ENCODE results near the gene HYCC1.

DNA sequence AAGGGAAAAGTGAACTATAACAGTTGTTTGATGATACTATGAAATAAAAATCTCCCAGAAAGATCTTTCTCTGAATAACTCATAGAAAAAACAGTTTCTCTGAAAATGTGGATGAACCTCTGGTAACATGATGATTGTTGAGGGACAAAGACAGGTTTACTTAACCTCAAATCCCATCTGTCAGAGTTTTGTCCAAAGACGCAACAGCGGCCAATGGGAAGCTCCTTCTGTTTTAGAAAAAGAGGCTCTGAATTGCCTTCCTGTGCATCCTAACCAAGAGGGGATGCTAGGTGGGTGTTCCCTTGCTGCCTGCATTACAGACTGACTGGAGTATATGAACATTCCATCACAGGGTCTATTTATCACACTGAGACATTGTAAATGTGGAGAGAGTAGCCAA is 8.9 kb upstream of the HYCC1 start:
- TF ChIP-seq RFX5 (IDR thresholded peaks at IDR 0.05; ENCODE audit: low read depth, low read length) (no peak), ARNT (IDR thresholded peaks at IDR 0.05) (no peak), ELF4 (CRISPR knock-in tag; IDR thresholded peaks at IDR 0.05) (no peak), ZNF780A (CRISPR knock-in tag; IDR thresholded peaks at IDR 0.05) (no peak), BACH1 (tag; IDR thresholded peaks at IDR 0.05) (no peak), EZH2 (IDR thresholded peaks at IDR 0.05; ENCODE audit: borderline replicate concordance, low read depth, low read length) (no peak), ESRRA (IDR thresholded peaks at IDR 0.05; ENCODE audit: borderline replicate concordance, low read depth) (no peak), RCOR1 (IDR thresholded peaks at IDR 0.05; ENCODE audit: borderline replicate concordance in 1 of 2, low read depth in 2 of 2, low read length in 2 of 2) (no peak)
- TF ChIP-seq, protein P1, sequence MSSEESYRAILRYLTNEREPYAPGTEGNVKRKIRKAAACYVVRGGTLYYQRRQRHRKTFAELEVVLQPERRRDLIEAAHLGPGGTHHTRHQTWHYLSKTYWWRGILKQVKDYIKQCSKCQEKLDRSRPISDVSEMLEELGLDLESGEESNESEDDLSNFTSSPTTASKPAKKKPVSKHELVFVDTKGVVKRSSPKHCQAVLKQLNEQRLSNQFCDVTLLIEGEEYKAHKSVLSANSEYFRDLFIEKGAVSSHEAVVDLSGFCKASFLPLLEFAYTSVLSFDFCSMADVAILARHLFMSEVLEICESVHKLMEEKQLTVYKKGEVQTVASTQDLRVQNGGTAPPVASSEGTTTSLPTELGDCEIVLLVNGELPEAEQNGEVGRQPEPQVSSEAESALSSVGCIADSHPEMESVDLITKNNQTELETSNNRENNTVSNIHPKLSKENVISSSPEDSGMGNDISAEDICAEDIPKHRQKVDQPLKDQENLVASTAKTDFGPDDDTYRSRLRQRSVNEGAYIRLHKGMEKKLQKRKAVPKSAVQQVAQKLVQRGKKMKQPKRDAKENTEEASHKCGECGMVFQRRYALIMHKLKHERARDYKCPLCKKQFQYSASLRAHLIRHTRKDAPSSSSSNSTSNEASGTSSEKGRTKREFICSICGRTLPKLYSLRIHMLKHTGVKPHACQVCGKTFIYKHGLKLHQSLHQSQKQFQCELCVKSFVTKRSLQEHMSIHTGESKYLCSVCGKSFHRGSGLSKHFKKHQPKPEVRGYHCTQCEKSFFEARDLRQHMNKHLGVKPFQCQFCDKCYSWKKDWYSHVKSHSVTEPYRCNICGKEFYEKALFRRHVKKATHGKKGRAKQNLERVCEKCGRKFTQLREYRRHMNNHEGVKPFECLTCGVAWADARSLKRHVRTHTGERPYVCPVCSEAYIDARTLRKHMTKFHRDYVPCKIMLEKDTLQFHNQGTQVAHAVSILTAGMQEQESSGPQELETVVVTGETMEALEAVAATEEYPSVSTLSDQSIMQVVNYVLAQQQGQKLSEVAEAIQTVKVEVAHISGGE (CRISPR knock-in tag; IDR thresholded peaks at IDR 0.05) = no peak
- TF ChIP-seq, protein P2, sequence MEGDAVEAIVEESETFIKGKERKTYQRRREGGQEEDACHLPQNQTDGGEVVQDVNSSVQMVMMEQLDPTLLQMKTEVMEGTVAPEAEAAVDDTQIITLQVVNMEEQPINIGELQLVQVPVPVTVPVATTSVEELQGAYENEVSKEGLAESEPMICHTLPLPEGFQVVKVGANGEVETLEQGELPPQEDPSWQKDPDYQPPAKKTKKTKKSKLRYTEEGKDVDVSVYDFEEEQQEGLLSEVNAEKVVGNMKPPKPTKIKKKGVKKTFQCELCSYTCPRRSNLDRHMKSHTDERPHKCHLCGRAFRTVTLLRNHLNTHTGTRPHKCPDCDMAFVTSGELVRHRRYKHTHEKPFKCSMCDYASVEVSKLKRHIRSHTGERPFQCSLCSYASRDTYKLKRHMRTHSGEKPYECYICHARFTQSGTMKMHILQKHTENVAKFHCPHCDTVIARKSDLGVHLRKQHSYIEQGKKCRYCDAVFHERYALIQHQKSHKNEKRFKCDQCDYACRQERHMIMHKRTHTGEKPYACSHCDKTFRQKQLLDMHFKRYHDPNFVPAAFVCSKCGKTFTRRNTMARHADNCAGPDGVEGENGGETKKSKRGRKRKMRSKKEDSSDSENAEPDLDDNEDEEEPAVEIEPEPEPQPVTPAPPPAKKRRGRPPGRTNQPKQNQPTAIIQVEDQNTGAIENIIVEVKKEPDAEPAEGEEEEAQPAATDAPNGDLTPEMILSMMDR (IDR thresholded peaks at IDR 0.05 in 2 of 3, conservative IDR thresholded peaks at IDR 0.05 in 1 of 3; ENCODE audit: insufficient read depth in 2 of 3, low read depth in 1 of 3, low read length in 3 of 3) = no peak

Measured in K562 (cell line).